ENCODE measurements around the gene TNFSF12.

The TNFSF12 gene

GRCh38 chr17:7548585-7549400 is at the start of gene TNFSF12:
Gene TNFSF12 (plus strand): TSS chr17:7549058. CDS start chr17:7549154, 96 bp downstream.
- DNase-seq (ENCODE audit: low read depth), result peak; percentile 38

GRCh38 chr17:7499161-7499560 is 49.7 kb upstream of the TNFSF12 start:
- no peak for DNase-seq (ENCODE audit: low read depth)

GRCh38 chr17:7501729-7502128 is 47.1 kb upstream of the TNFSF12 start:
- DNase-seq (ENCODE audit: low read depth), result no peak

GRCh38 chr17:7502171-7502847 is 46.5 kb upstream of the TNFSF12 start:
- DNase-seq (ENCODE audit: low read depth), result no peak

GRCh38 chr17:7502987-7503386 is 45.9 kb upstream of the TNFSF12 start:
- DNase-seq (ENCODE audit: low read depth), result no peak

- DNase-seq (ENCODE audit: low read depth), result no peak
Measured at GRCh38 chr17:7503521-7503920, 45.3 kb upstream of the TNFSF12 start.

GRCh38 chr17:7508145-7508544 is 40.7 kb upstream of the TNFSF12 start:
- no peak for DNase-seq (ENCODE audit: low read depth)

- no peak for DNase-seq (ENCODE audit: low read depth)
Measured at GRCh38 chr17:7508846-7509245, 40.0 kb upstream of the TNFSF12 start.

GRCh38 chr17:7509937-7510336 is 38.9 kb upstream of the TNFSF12 start:
- DNase-seq (ENCODE audit: low read depth), result no peak

- DNase-seq (ENCODE audit: low read depth), result no peak
Measured at GRCh38 chr17:7511108-7511507, 37.8 kb upstream of the TNFSF12 start.

- no peak for DNase-seq (ENCODE audit: low read depth)
Measured at GRCh38 chr17:7512105-7512504, 36.8 kb upstream of the TNFSF12 start.

GRCh38 chr17:7512824-7513540 is 35.9 kb upstream of the TNFSF12 start:
- no peak for DNase-seq (ENCODE audit: low read depth)

- DNase-seq (ENCODE audit: low read depth), result no peak
Measured at GRCh38 chr17:7513850-7514419, 34.9 kb upstream of the TNFSF12 start.

- DNase-seq (ENCODE audit: low read depth), result no peak
Measured at GRCh38 chr17:7515911-7516610, 32.8 kb upstream of the TNFSF12 start.

- no peak for DNase-seq (ENCODE audit: low read depth)
Measured at GRCh38 chr17:7523033-7523432, 25.8 kb upstream of the TNFSF12 start.

- no peak for DNase-seq (ENCODE audit: low read depth)
Measured at GRCh38 chr17:7528842-7529241, 20.0 kb upstream of the TNFSF12 start.

- DNase-seq (ENCODE audit: low read depth), result no peak
Measured at GRCh38 chr17:7530023-7530900, 18.6 kb upstream of the TNFSF12 start.

GRCh38 chr17:7538050-7538449 is 10.8 kb upstream of the TNFSF12 start:
- DNase-seq (ENCODE audit: low read depth), result no peak

GRCh38 chr17:7538891-7539545 is 9.8 kb upstream of the TNFSF12 start:
- DNase-seq (ENCODE audit: low read depth), result no peak

- no peak for DNase-seq (ENCODE audit: low read depth)
Measured at GRCh38 chr17:7541074-7541621, 7.7 kb upstream of the TNFSF12 start.

Measured in stimulated activated CD8-positive, alpha-beta memory T cell treated with anti-CD3 and anti-CD28 coated beads, Interleukin-7, amount 100 ng/mL, for 24 hours (primary cell).